Fibroblast of skin of left biceps (primary cell): ENCODE results near the gene NMNAT2.
A peak's percentile ranks its signal among the peaks of the same experiment; 100 is the strongest.
"Not testable (repeated sequence)": the region's sequence is repeated elsewhere in the genome, so short reads cannot be mapped to it uniquely, and the experiment has no call there.

Source experiments
- DNase-seq, 2 experiments: peaks; one replicate each; pipeline ENCODE4 v3.0.0-alpha.2; 2013; ENCODE audit warnings: low read depth in 2 of 2

Gene NMNAT2

GRCh38 chr1:183418696-183419095 lies 516 bp upstream of the NMNAT2 start:
- no peak for DNase-seq

GRCh38 chr1:183416850-183417771 lies 1.1 kb downstream of the NMNAT2 start:
- peak in 1 of 2 experiments; percentile 3 for DNase-seq

- DNase-seq: no peak
Measured at GRCh38 chr1:183414365-183414764, 3.8 kb downstream of the NMNAT2 start.

GRCh38 chr1:183411091-183411490 lies 7.1 kb downstream of the NMNAT2 start:
- no peak for DNase-seq

GRCh38 chr1:183407961-183408360 lies 10.2 kb downstream of the NMNAT2 start:
- DNase-seq: no peak

- no peak for DNase-seq
Measured at GRCh38 chr1:183407474-183407873, 10.7 kb downstream of the NMNAT2 start.

- DNase-seq: no peak
Measured at GRCh38 chr1:183404476-183404875, 13.7 kb downstream of the NMNAT2 start.

- no peak for DNase-seq
Measured at GRCh38 chr1:183403498-183403897, 14.7 kb downstream of the NMNAT2 start.

- not testable (repeated sequence) for DNase-seq
Measured at GRCh38 chr1:183401565-183401964, 16.6 kb downstream of the NMNAT2 start.

- DNase-seq: no peak
Measured at GRCh38 chr1:183394435-183394834, 23.7 kb downstream of the NMNAT2 start.

GRCh38 chr1:183391863-183392262 lies 26.3 kb downstream of the NMNAT2 start:
- DNase-seq: no peak

- no peak for DNase-seq
Measured at GRCh38 chr1:183390561-183390960, 27.6 kb downstream of the NMNAT2 start.

- no peak for DNase-seq
Measured at GRCh38 chr1:183388735-183389134, 29.4 kb downstream of the NMNAT2 start.

GRCh38 chr1:183385340-183386144 lies 32.6 kb downstream of the NMNAT2 start:
- DNase-seq: no peak

GRCh38 chr1:183379951-183380350 lies 38.2 kb downstream of the NMNAT2 start:
- DNase-seq: no peak

- DNase-seq: no peak
Measured at GRCh38 chr1:183375381-183375780, 42.8 kb downstream of the NMNAT2 start.

- DNase-seq: no peak
Measured at GRCh38 chr1:183374825-183375224, 43.4 kb downstream of the NMNAT2 start.

- DNase-seq: no peak
Measured at GRCh38 chr1:183372586-183373230, 45.5 kb downstream of the NMNAT2 start.

- DNase-seq: no peak
Measured at GRCh38 chr1:183370399-183371058, 47.7 kb downstream of the NMNAT2 start.

GRCh38 chr1:183368213-183369108 lies 49.7 kb downstream of the NMNAT2 start:
- no peak for DNase-seq

- no peak for DNase-seq
Measured at GRCh38 chr1:183366116-183366515, 52.1 kb downstream of the NMNAT2 start.
